HepG2 (cell line): ENCODE results near the gene DMXL2. TPM values are rescaled to one million over a fixed set of nuclear protein-coding genes. Genes with fewer than 3 reads are reported as not detected.

Experiments used
- ATAC-seq: fragments of 200-7000 bp; cut with Tn5 transposase; 3 replicates; pipeline ENCODE4 v1.9.1; 2020; ENCODE audit warnings: mild to moderate bottlenecking, moderate library complexity
- BruUV-seq: library from RNA; stranded (reverse); fragments of 400-500 nt; replicated peaks from 2 replicates; lab custom pipeline; 2021; lab: Mats Ljungman, UMichigan
- CTCF ChIA-PET: fragments of 300-600 bp; formaldehyde crosslinking; extraction: SDS; loops from one replicate; lab custom pipeline; 2021; ENCODE audit warnings: low total read pairs, inconsistent platforms, low intra/inter-chr PET ratio; lab: Yijun Ruan, JAX
- POLR2A ChIA-PET: fragments of 350-600 bp; sonication (Branson Sonifier 250); formaldehyde crosslinking; loops from one replicate; lab custom pipeline; 2020; ENCODE audit warnings: antibody characterized with exemption, inconsistent platforms; lab: Yijun Ruan, JAX
- DNase-seq: peaks from one replicate; pipeline ENCODE4 v3.0.0-alpha.2; 2015; ENCODE audit warnings: low spot score
- FAIRE-seq: peaks from 3 replicates; lab custom pipeline; 2011; peaks lifted over from hg19 to GRCh38; lab: Jason Lieb, UNC
- H2AFZ ChIP-seq: one replicate; pipeline ENCODE4 v1.6.1; 2011; ENCODE audit warnings: low read length, inconsistent platforms
- H3K27ac ChIP-seq: fragments of 300-600 bp; 3 replicates; pipeline ENCODE4 v1.8.0; 2011; ENCODE audit warnings: mixed run types, mild to moderate bottlenecking, mixed read lengths, low read length, inconsistent platforms; ENCODE audit not compliant: insufficient read depth; ENCODE audit errors: extremely low read length
- H3K27me3 ChIP-seq, 2 experiments: fragments of 200-600 bp in 1 of 2; 2 replicates in 1 of 2; 3 replicates in 1 of 2; pipeline versions ENCODE4 v1.6.0 to v1.8.0; 2011; ENCODE audit warnings: low read length in 2 of 2, mild to moderate bottlenecking in 2 of 2, moderate library complexity in 2 of 2, inconsistent platforms in 1 of 2; ENCODE audit not compliant: insufficient read depth in 2 of 2, control insufficient read depth in 1 of 2
- H3K36me3 ChIP-seq, 2 experiments: fragments of 200-600 bp in 1 of 2; replicated peaks in 1 of 2; 2 replicates in 1 of 2; 3 replicates in 1 of 2; pipeline versions ENCODE4 v1.5.1 to v1.8.0; 2011; ENCODE audit warnings: low read length in 2 of 2, inconsistent platforms in 1 of 2; ENCODE audit not compliant: insufficient read depth in 2 of 2, control insufficient read depth in 1 of 2
- H3K4me1 ChIP-seq: 2 replicates; pipeline ENCODE4 v1.5.1; 2012; ENCODE audit warnings: low read length, inconsistent platforms; ENCODE audit not compliant: insufficient read depth
- H3K4me2 ChIP-seq: 2 replicates; pipeline ENCODE4 v1.6.0; 2011; ENCODE audit warnings: low read depth, low read length, inconsistent platforms
- H3K4me3 ChIP-seq, 3 experiments: fragments of 200-600 bp in 1 of 3; sonication (generic), shearing (Covaris generic) in 1 of 3; replicated peaks in 1 of 3; 2 replicates each; pipeline ENCODE4 v1.5.1; 2011 to 2016; ENCODE audit warnings: low read length in 3 of 3, inconsistent platforms in 2 of 3, low read depth in 2 of 3, mild to moderate bottlenecking in 2 of 3, control low read depth in 1 of 3, mixed read lengths in 1 of 3; ENCODE audit not compliant: insufficient read depth in 1 of 3
- H3K79me2 ChIP-seq: one replicate; pipeline ENCODE4 v1.6.1; 2011; ENCODE audit warnings: low read length, inconsistent platforms; ENCODE audit not compliant: insufficient read depth
- H3K9ac ChIP-seq: 2 replicates; pipeline ENCODE4 v1.6.0; 2011; ENCODE audit warnings: mild to moderate bottlenecking, low read depth, low read length, inconsistent platforms; ENCODE audit not compliant: insufficient read depth
- H3K9me3 ChIP-seq: 2 replicates; pipeline ENCODE4 v1.5.1; 2012; ENCODE audit warnings: mild to moderate bottlenecking, low read length
- H4K20me1 ChIP-seq: 2 replicates; pipeline ENCODE4 v1.6.0; 2011; ENCODE audit warnings: inconsistent platforms, mild to moderate bottlenecking, low read length, moderate library complexity; ENCODE audit not compliant: insufficient read depth
- HIVEP1 ChIP-seq: sonication (generic); formaldehyde crosslinking; IDR thresholded peaks from 2 replicates; pipeline ENCODE4 v1.4.0; 2020; ENCODE audit warnings: mild to moderate bottlenecking, missing genetic modification reagents
- MAFF ChIP-seq: IDR thresholded peaks from 2 replicates; pipeline ENCODE4 v1.6.1; 2011; ENCODE audit warnings: low read depth, low read length, improper control_type of control experiment
- NFRKB ChIP-seq: fragments of 450-650 bp; IDR thresholded peaks from 2 replicates; pipeline ENCODE4 v1.6.1; 2017
- TBP ChIP-seq: sonication (generic); formaldehyde crosslinking; IDR thresholded peaks from 2 replicates; pipeline ENCODE4 v1.5.0; 2020; ENCODE audit warnings: missing genetic modification reagents
- TEAD3 ChIP-seq: optimal IDR thresholded peaks from 2 replicates; pipeline ENCODE3; 2016; ENCODE audit warnings: borderline replicate concordance
- ZHX1 ChIP-seq: sonication (generic); formaldehyde crosslinking; IDR thresholded peaks from 2 replicates; pipeline ENCODE4 v1.8.1; 2022; ENCODE audit warnings: low read depth, mild to moderate bottlenecking, missing genetic modification reagents
- ZNF121 ChIP-seq: sonication (generic); formaldehyde crosslinking; IDR thresholded peaks from 2 replicates; pipeline ENCODE4 v1.5.0; 2020; ENCODE audit warnings: mild to moderate bottlenecking, missing genetic modification reagents
- ZNF138 ChIP-seq: sonication (generic); formaldehyde crosslinking; IDR thresholded peaks from 2 replicates; pipeline ENCODE4 v1.5.0; 2020; ENCODE audit warnings: mild to moderate bottlenecking, low read depth, missing genetic modification reagents
- ZNF160 ChIP-seq: sonication (generic); formaldehyde crosslinking; IDR thresholded peaks from 2 replicates; pipeline ENCODE4 v1.8.0; 2022; ENCODE audit warnings: mild to moderate bottlenecking, inconsistent platforms, missing genetic modification reagents
- ZNF331 ChIP-seq: sonication (generic); formaldehyde crosslinking; IDR thresholded peaks from 2 replicates; pipeline ENCODE4 v1.4.0; 2020; ENCODE audit warnings: missing genetic modification reagents
- ZNF605 ChIP-seq: sonication (generic); formaldehyde crosslinking; IDR thresholded peaks from 2 replicates; pipeline ENCODE4 v1.8.0; 2022; ENCODE audit warnings: mild to moderate bottlenecking, missing genetic modification reagents
- ZNF75D ChIP-seq: sonication (generic); formaldehyde crosslinking; IDR thresholded peaks from 2 replicates; pipeline ENCODE4 v1.8.1; 2023; ENCODE audit warnings: missing genetic modification reagents, mild to moderate bottlenecking, borderline replicate concordance
- WGBS: methylation state at CpG from one replicate; pipeline ENCODE4 v1.1.6; 2017; ENCODE audit warnings: low lambda C conversion rate; 5-methylcytosine and 5-hydroxymethylcytosine counted together
- in situ Hi-C: cut with HindIII; loops from 2 replicates; pipeline ENCODE4 v1.10.0; 2017; ENCODE audit warnings: low pct_unique_long_range_greater_than_20kb; ENCODE audit not compliant: extremely low pct_ligation_motif_present
- intact Hi-C: fragments of 100-400 bp; cut with micrococcal nuclease; formaldehyde crosslinking; loops from one replicate; pipeline ENCODE4 v1.10.0; 2022; ENCODE audit not compliant: unreplicated experiment
- polyA plus RNA-seq, 8 experiments: library from polyadenylated mRNA; depleted of rRNA in 3 of 8; stranded (reverse) in 7 of 8; unstranded in 1 of 8; fragments of >200 nt; fragmentation: Illumina TruSeq in 4 of 8; extraction: Trizol in 4 of 8; gene quantifications; 2 replicates each; pipeline versions ENCODE4 v1.2.1 to v1.2.3, GENCODE V29; 2011 to 2016; ENCODE audit warnings: low read depth in 4 of 8, missing spikeins in 1 of 8, mixed read lengths in 1 of 8; ENCODE audit not compliant: insufficient read depth in 1 of 8
- total RNA-seq, 5 experiments: library from RNA; depleted of rRNA; stranded (reverse); fragments of >200 nt; fragmentation: Illumina TruSeq; extraction: Trizol; gene quantifications; 2 replicates each; pipeline ENCODE4 v1.2.3, GENCODE V29; 2016; ENCODE audit warnings: low read depth in 1 of 5

DMXL2 gene
- total and polyA plus RNA-seq, 2 of the 13 experiments (the other 11 are each of a cell fraction or from before 2014, with no cell fraction given): 11.6 to 15.3 TPM

GRCh38 chr15:51491941-51492340 lies 130.6 kb downstream of the DMXL2 start (continued):
- TF ChIP-seq ZNF75D (CRISPR knock-in tag): no peak

GRCh38 chr15:51484781-51485180 lies 137.8 kb downstream of the DMXL2 start:
- in situ Hi-C loops (no loop called here), intact Hi-C loops (no loop called here)
- H3K36me3 ChIP-seq: peaks cover 0 to 4% of the 10 kb centered on the region in 2 experiments; a peak in 2 of 5 replicates
- DNase-seq: no peak
- no peak for FAIRE-seq
- 83% methylated on average over 1 of the region's 1 CpG for WGBS
- H3K4me2 ChIP-seq: no peak overlapping the region
- ChIA-PET POLR2A (no interaction called here), CTCF (no interaction called here)
- no peak overlapping the region for H2AFZ ChIP-seq
- no peaks in the 10 kb centered on the region for H3K4me1 ChIP-seq
- ATAC-seq: no peak
- no peaks in the 10 kb centered on the region for H4K20me1 ChIP-seq
- H3K4me3 ChIP-seq: no peak overlapping the region
- no peak overlapping the region for H3K9ac ChIP-seq
- H3K9me3 ChIP-seq: peaks cover 17% of the 10 kb centered on the region
- peak; percentile 98 for TF ChIP-seq ZNF160 (CRISPR knock-in tag)
- TF ChIP-seq NFRKB: no peak
- H3K27ac ChIP-seq: no peak overlapping the region
- no TSS peak for BruUV-seq
- H3K27me3 ChIP-seq: no peaks in the 10 kb centered on the region
- no peaks in the 10 kb centered on the region for H3K79me2 ChIP-seq

- DNase-seq (no peak), FAIRE-seq (no peak), ATAC-seq (no peak)
- Histone ChIP-seq H3K27ac (no peak overlapping the region), H3K36me3 (peaks cover 0 to 4% of the 10 kb centered on the region in 2 experiments; a peak in 2 of 5 replicates), H3K4me1 (no peaks in the 10 kb centered on the region), H3K9me3 (peaks cover 17% of the 10 kb centered on the region), H3K79me2 (no peaks in the 10 kb centered on the region), H2AFZ (no peak overlapping the region), H3K4me3 (no peak overlapping the region), H3K4me2 (no peak overlapping the region), H4K20me1 (no peaks in the 10 kb centered on the region), H3K27me3 (no peaks in the 10 kb centered on the region), H3K9ac (no peak overlapping the region)
- ChIA-PET CTCF (no interaction called here), POLR2A (no interaction called here)
- intact Hi-C loops: no loop called here
- 100% methylated on average over 1 of the region's 3 CpGs for WGBS
- BruUV-seq: no TSS peak
- in situ Hi-C loops: no loop called here
- TF ChIP-seq TEAD3 (CRISPR knock-in tag) (no peak), ZNF121 (CRISPR knock-in tag) (no peak), MAFF (no peak), ZNF138 (no peak), ZNF331 (CRISPR knock-in tag) (no peak), HIVEP1 (CRISPR knock-in tag) (no peak), ZNF605 (CRISPR knock-in tag) (no peak), TBP (CRISPR knock-in tag) (no peak), ZHX1 (CRISPR knock-in tag) (no peak)
These were observed 138.6 kb downstream of the DMXL2 start for GRCh38 chr15:51483985-51484384.
